Activated B cell treated with CpG ODN at 0.5 μM for 24 hours (primary cell): ENCODE results near the gene ZNF79. TPM values are rescaled to one million over a fixed set of nuclear protein-coding genes. Genes with fewer than 3 reads are reported as not detected.
A peak's percentile ranks its signal among the peaks of the same experiment; 100 is the strongest.

Experiments
- ATAC-seq: fragments of 200-7000 bp; cut with Tn5 transposase; one replicate; pipeline ENCODE4 v1.10.0; 2021; ENCODE audit warnings: low read depth, mild to moderate bottlenecking, moderate library complexity
- CTCF ChIA-PET: fragments of 350-600 bp; sonication (Branson Sonifier 250); formaldehyde crosslinking; loops from one replicate; lab custom pipeline; 2021; ENCODE audit warnings: antibody characterized with exemption; lab: Charles Lee
- POLR2A ChIA-PET: fragments of 350-600 bp; sonication (Branson Sonifier 250); formaldehyde crosslinking; loops from one replicate; lab custom pipeline; 2021; ENCODE audit warnings: antibody characterized with exemption; lab: Charles Lee
- DNase-seq: peaks from one replicate; pipeline ENCODE4 v3.0.0; 2022
- H3K27ac Mint-ChIP-seq: one replicate; pipeline ENCODE4 v1.8.0; 2020; ENCODE audit warnings: mixed read lengths
- H3K27me3 Mint-ChIP-seq: one replicate; pipeline ENCODE4 v1.8.0; 2021; ENCODE audit warnings: mixed read lengths
- H3K36me3 Mint-ChIP-seq: one replicate; pipeline ENCODE4 v1.8.0; 2021; ENCODE audit warnings: low read depth, mixed read lengths
- H3K4me1 Mint-ChIP-seq: one replicate; pipeline ENCODE4 v1.8.0; 2021; ENCODE audit warnings: mixed read lengths
- H3K4me3 Mint-ChIP-seq: one replicate; pipeline ENCODE4 v1.8.0; 2020; ENCODE audit warnings: mild to moderate bottlenecking, mixed read lengths
- H3K9me3 Mint-ChIP-seq: one replicate; pipeline ENCODE4 v1.8.0; 2020; ENCODE audit warnings: mixed read lengths
- intact Hi-C: fragments of 100-400 bp; cut with micrococcal nuclease; formaldehyde crosslinking; loops from one replicate; pipeline ENCODE4 v1.15.1; 2024
- total RNA-seq: library from RNA; stranded (reverse); gene quantifications from 2 replicates; pipeline ENCODE4 v1.2.3, GENCODE V29; 2022
- TF ChIP-seq, protein P1 (sequence below): fragments of 200-600 bp; IDR thresholded peaks from one replicate; pipeline ENCODE4 v1.8.0; 2022; ENCODE audit warnings: antibody characterized with exemption, mild to moderate bottlenecking

The ZNF79 gene
- total RNA-seq, 1 donor from 2014 or later = 14.0 TPM

DNA sequence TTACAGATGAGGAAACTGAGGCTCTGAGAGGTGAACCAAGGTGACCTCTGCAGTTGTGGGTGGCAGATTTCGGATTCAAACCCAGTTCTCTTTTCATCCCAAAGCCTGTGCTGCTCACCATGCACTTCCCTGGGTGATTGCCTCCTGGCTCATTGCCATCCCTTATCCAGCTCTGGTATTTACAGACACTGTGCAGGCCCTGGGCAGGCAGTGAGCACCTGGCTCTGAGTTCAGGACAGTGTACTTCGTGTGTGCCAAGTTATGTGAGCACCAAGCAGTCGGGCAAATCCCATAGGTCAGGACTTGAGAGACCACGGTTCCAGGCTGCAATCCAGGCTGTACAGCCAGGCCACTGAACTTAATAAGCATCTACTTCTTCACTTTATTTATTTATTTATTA, 28.5 kb downstream of the ZNF79 start:
- peaks cover 62% of the 10 kb centered on the region for H3K4me1 Mint-ChIP-seq
- H3K27ac Mint-ChIP-seq = no peak overlapping the region
- CTCF ChIA-PET = no interaction called here
- TF ChIP-seq, protein P1, sequence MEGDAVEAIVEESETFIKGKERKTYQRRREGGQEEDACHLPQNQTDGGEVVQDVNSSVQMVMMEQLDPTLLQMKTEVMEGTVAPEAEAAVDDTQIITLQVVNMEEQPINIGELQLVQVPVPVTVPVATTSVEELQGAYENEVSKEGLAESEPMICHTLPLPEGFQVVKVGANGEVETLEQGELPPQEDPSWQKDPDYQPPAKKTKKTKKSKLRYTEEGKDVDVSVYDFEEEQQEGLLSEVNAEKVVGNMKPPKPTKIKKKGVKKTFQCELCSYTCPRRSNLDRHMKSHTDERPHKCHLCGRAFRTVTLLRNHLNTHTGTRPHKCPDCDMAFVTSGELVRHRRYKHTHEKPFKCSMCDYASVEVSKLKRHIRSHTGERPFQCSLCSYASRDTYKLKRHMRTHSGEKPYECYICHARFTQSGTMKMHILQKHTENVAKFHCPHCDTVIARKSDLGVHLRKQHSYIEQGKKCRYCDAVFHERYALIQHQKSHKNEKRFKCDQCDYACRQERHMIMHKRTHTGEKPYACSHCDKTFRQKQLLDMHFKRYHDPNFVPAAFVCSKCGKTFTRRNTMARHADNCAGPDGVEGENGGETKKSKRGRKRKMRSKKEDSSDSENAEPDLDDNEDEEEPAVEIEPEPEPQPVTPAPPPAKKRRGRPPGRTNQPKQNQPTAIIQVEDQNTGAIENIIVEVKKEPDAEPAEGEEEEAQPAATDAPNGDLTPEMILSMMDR = no peak
- H3K36me3 Mint-ChIP-seq = peaks cover 59% of the 10 kb centered on the region
- H3K9me3 Mint-ChIP-seq = no peaks in the 10 kb centered on the region
- intact Hi-C loops = loop anchor here (5.0 kb wide), 1 partner anchor 1430 kb away; the partner anchor contains the start of genes KYAT1 and LRRC8A
- peak overlapping the region; percentile 96 for H3K4me3 Mint-ChIP-seq
- POLR2A ChIA-PET = no interaction called here
- DNase-seq = no peak
- no peaks in the 10 kb centered on the region for H3K27me3 Mint-ChIP-seq
- no peak for ATAC-seq

DNA sequence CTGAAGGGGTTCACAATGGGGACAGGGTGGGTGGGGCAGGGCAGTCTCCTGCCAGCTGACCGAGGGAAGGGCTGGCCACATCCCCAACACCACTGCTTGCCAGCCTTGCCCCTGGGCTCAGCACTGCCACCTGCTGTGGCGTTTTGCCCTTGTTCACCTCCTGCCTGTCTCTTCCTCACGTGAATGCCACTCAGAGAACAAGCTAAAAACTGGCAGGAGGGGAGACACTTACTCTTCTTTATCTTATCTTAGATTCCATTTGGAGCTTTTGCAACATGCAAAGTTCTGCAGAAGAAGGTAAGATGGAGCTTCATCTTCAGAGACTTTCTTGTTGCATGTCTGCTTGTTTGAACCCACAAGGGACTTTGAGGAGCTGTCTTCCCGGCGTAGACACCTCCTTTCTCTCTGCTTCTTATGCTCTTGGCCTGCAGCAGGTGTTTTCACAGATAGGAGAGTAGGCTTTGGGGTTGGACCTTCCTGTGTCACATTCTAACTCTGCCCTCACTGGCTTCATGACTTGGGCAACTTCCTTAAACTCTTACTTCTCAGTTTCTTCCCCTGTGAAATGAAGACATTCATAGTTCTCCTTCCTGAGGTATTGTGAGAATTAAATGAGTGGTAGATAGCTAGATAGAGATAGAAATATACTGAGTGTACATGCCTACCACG, 31.3 kb downstream of the ZNF79 start:
- Mint-ChIP-seq H3K27me3 (no peaks in the 10 kb centered on the region), H3K4me3 (peak overlapping the region; percentile 42), H3K4me1 (peaks cover 34% of the 10 kb centered on the region), H3K9me3 (no peaks in the 10 kb centered on the region), H3K36me3 (peaks cover 45% of the 10 kb centered on the region), H3K27ac (peak overlapping the region; percentile 66)
- DNase-seq (no peak), ATAC-seq (peak; percentile 9)
- ChIA-PET POLR2A (interaction anchor here (0.5 to 2.7 kb wide), 9 partner anchors 10 to 1268 kb away, joined by 3 to 15 read pairs (median 4); partner anchors contain the start of gene ZDHHC12), CTCF (interaction anchor here (0.6 to 2.3 kb wide), 7 partner anchors 12 to 514 kb away, joined by 3 to 6 read pairs (median 3); partner anchors contain the start of gene SLC2A8)
- intact Hi-C loops = loop anchor here (1.0 kb wide), 1 partner anchor 241 kb away; no protein-coding TSS in a partner anchor
- TF ChIP-seq, protein P1 = no peak

DNA sequence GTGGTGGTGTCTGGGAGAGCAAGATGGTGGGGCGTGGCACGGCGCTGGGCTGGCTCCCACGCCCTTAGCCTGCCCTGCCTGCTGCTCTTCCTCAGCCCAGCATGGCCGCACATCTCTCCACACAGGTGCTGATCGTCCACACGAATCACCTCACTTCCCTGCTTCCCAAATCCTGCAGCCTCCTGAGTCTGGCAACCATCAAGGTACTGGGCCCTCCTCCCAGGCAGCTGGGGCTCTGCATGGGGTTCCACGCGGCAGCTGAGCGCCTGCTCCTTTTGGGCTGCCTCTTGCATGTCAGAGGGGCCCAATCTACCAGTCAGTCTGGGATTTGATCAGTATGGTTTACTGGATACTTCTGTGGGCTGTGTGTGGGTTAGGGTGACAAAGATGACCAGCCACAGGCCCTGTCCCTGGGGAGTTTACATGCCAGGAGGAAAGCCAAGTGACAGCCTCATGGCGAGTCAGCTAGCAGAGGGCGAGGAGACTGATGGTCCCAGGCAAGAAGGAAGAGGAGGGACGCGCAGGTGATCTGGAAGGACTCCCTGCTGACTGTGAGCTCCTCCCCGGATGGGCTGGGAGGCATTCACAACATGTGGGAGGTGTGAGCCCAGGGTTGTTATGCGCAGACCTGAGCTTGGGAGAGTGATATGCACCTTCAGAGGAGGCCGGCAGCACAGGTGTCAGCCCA, 33.2 kb downstream of the ZNF79 start:
- Mint-ChIP-seq H3K27ac (peak overlapping the region; percentile 37), H3K9me3 (no peaks in the 10 kb centered on the region), H3K27me3 (no peaks in the 10 kb centered on the region), H3K4me3 (no peak overlapping the region), H3K4me1 (peaks cover 19% of the 10 kb centered on the region), H3K36me3 (peaks cover 45% of the 10 kb centered on the region)
- ChIA-PET CTCF (no interaction called here), POLR2A (no interaction called here)
- ATAC-seq (no peak), DNase-seq (no peak)
- TF ChIP-seq, protein P1 = no peak
- intact Hi-C loops = no loop called here

DNA sequence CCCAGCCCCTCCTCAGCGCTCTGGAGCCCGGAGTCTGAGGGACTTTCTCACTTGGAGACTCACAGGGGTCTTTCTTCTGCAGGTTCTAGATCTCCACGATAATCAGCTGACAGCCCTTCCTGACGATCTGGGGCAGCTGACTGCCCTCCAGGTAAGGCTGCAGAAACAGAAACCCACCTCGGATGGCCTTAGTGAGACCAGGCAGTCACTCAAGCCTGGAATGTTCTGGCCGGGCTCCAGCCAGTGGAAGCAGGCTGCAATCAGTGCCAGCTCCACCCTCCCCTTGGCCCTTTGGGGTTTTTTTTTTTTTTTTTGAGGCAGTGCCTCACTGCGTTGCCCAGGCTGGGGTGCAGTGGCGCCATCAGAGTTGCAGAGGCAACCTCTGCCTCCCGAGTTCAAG, 34.7 kb downstream of the ZNF79 start:
- Mint-ChIP-seq H3K27ac (no peak overlapping the region), H3K9me3 (no peaks in the 10 kb centered on the region), H3K27me3 (no peaks in the 10 kb centered on the region), H3K4me3 (no peak overlapping the region), H3K36me3 (peaks cover 58% of the 10 kb centered on the region), H3K4me1 (peaks cover 10% of the 10 kb centered on the region)
- ATAC-seq (no peak), DNase-seq (no peak)
- TF ChIP-seq, protein P1 = no peak
- intact Hi-C loops = no loop called here
- POLR2A ChIA-PET = interaction anchor here (0.7 to 1.9 kb wide), 3 partner anchors 8 to 453 kb away, joined by 4 to 6 read pairs (median 4); partner anchors contain the start of genes LRSAM1 and RPL12
- CTCF ChIA-PET = no interaction called here

DNA sequence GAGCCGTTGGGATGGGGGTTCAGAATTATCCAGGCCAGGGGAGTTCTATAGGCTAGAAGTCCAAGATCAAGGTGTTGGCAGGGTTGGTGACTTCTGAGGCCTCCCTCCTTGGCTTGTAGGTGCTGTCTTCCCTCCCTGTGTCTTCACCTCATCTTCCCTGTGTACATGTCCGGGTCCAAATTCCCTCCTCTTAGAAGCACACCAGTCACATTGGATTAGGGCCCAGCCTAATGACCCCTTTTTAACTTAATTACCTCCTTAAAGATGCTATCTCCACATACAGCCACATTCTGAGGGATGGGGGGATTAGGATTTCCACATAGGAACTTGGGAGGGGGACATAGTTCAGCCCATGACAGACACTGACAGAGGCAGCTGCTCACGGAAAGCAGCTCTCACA, 39.2 kb downstream of the ZNF79 start:
- H3K36me3 Mint-ChIP-seq = peaks cover 65% of the 10 kb centered on the region
- intact Hi-C loops = no loop called here
- POLR2A ChIA-PET = interaction anchor here (2.9 kb wide), 1 partner anchor 12 kb away, joined by 11 read pairs; the partner anchor contains the start of genes LRSAM1 and RPL12
- TF ChIP-seq, protein P1 = no peak
- H3K27me3 Mint-ChIP-seq = no peaks in the 10 kb centered on the region
- CTCF ChIA-PET = no interaction called here
- ATAC-seq = no peak
- no peak for DNase-seq
- H3K27ac Mint-ChIP-seq = no peak overlapping the region
- H3K9me3 Mint-ChIP-seq = no peaks in the 10 kb centered on the region
- H3K4me1 Mint-ChIP-seq = no peaks in the 10 kb centered on the region
- no peak overlapping the region for H3K4me3 Mint-ChIP-seq
